Activated CD4-positive, alpha-beta T cell treated with anti-CD3 and anti-CD28 coated beads, Interleukin-2, Interleukin-4, amounts not matched to agents 100 ng/mL and 50 ng/mL, durations not matched to agents 16 hours and 8 hours (primary cell): Measurements from ENCODE around the gene ARL8B.
"Not testable (repeated sequence)": the region's sequence is repeated elsewhere in the genome, so short reads cannot be mapped to it uniquely, and the experiment has no call there.

Experiments
- DNase-seq: peaks from one replicate; pipeline ENCODE4 v3.0.0-alpha.2; 2020; ENCODE audit warnings: low spot score

ARL8B gene

GRCh38 chr3:5122030-5122740 is at the start of gene ARL8B:
TSS of gene ARL8B (plus strand) at chr3:5122292. CDS start at chr3:5122466, 174 bp downstream.
- DNase-seq: peak; percentile 93

GRCh38 chr3:5073374-5074085 is 48.6 kb upstream of the ARL8B start:
- DNase-seq: no peak

DNA sequence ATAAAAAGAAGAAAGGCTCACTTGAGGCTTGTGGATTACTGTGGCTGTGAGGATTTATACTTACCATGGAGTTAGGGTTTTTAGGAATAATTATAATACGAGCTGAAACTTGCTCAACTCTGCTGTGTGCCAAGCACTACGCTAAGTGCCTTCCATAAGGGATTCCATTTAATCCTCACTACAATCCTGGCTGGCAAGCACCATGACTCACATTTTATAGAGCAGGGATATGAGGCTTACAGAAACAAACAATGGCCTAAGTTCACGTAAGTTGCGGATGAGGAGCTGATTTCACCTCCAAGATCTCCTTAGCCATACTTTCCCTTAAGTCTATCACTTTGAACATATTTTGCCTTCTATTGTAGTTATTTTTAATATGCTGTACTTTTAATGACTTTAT is 43.9 kb upstream of the ARL8B start:
- no peak for DNase-seq

- DNase-seq: no peak
Measured at GRCh38 chr3:5079761-5080160, 42.3 kb upstream of the ARL8B start.

- no peak for DNase-seq
Measured at GRCh38 chr3:5080779-5081550, 41.1 kb upstream of the ARL8B start.

- DNase-seq: not testable (repeated sequence)
Measured at GRCh38 chr3:5081973-5082788, 39.9 kb upstream of the ARL8B start.

DNA sequence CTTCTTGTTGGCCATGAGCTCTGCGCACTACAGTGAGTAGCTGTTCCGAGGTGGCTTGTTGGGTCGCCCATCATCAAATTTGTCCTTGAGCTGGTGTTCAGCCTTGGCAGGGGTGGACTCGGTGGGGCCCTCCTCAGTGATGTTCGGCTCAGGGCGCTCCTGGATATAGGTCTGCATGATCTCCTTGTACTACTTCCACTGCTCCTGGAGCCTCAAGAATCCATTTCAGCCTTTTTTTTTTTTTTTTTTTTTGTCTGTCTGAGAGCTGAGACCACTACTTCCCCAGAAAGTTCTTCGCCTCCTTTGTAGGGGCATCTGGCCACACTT is 39.3 kb upstream of the ARL8B start:
- no peak for DNase-seq

- DNase-seq: no peak
Measured at GRCh38 chr3:5084224-5084623, 37.9 kb upstream of the ARL8B start.

- no peak for DNase-seq
Measured at GRCh38 chr3:5086708-5087107, 35.4 kb upstream of the ARL8B start.

DNA sequence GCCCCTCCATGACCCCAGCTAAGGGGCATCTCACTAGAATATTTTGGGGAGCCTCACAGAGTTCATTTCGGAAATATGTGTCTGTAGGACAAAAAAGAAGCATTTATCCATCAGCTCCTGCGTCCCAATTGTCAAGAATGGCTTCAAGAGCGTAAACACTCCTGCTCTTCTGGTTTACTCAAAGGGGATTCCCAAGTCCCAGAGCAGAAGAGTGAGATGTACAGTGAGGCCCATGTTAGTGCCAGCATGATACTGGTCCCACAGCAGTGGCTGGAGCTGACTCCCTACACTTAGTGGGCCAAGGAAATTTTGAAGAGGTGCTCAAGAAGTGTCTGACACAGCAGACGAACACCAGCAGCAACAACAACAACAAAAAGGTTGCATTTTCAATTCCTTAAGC is 34.9 kb upstream of the ARL8B start:
- no peak for DNase-seq

DNA sequence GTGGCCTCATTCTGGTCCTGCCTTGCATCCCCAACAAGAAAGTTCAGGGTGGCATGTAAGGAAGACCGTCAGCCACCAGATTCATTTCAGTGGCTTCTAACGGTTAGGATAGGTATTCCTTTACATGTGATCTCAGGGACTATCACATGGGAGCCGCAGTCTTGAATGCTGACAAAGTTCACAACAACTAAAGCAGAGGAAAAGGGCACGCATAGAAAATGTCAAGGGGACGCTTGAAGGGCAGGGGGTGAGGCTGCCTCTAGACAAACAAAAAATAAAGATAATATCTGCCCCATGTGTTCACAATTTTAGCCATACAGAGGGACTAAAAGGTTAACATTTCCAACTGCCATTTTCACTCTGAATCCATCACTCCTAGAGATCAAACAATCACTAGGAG is 31.9 kb upstream of the ARL8B start:
- DNase-seq: no peak

- no peak for DNase-seq
Measured at GRCh38 chr3:5092018-5092417, 30.1 kb upstream of the ARL8B start.

GRCh38 chr3:5093731-5094130 is 28.4 kb upstream of the ARL8B start:
- no peak for DNase-seq

- no peak for DNase-seq
Measured at GRCh38 chr3:5095886-5096285, 26.2 kb upstream of the ARL8B start.

- no peak for DNase-seq
Measured at GRCh38 chr3:5096336-5097008, 25.6 kb upstream of the ARL8B start.

DNA sequence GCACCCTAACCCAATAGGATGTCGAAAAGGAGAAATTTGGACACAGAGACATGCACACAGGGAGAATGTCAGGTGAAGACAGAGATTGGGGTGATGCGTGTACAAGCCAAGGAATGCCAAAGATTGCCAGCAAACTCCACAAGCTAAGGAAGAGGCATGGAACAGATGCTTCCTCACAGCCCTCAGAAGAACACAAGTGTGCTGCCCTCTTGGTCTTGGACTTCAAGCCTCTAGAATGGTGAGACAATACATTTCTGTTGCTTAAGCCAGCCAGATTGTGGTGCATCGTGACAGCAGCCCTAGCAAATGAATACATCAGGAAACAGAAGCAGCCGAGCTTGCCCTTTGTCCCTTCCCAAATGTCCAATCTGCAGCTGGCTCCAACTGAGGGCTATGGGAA is 23.7 kb upstream of the ARL8B start:
- no peak for DNase-seq

GRCh38 chr3:5102532-5102931 is 19.6 kb upstream of the ARL8B start:
- DNase-seq: no peak

- DNase-seq: no peak
Measured at GRCh38 chr3:5103743-5104142, 18.3 kb upstream of the ARL8B start.

DNA sequence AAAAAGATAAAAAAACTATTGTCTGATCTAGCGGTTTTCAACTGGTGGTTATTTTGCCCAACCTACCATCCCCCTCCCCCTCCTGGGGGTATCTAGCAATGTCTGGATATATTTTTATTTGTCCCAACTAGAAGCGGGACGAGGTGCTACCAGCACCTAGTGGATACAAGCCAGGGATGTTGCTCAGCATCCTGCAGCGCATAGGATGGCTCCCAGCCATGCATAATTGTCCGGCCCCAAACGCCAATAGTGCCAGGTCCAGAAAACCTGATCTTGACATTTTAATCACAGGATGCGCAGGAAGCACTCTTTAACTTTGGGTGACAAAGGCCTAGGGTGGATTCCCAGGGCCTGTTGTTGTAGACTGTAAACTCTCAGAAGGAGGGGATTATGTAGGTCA is 17.0 kb upstream of the ARL8B start:
- no peak for DNase-seq

GRCh38 chr3:5106371-5106770 is 15.7 kb upstream of the ARL8B start:
- DNase-seq: not testable (repeated sequence)

DNA sequence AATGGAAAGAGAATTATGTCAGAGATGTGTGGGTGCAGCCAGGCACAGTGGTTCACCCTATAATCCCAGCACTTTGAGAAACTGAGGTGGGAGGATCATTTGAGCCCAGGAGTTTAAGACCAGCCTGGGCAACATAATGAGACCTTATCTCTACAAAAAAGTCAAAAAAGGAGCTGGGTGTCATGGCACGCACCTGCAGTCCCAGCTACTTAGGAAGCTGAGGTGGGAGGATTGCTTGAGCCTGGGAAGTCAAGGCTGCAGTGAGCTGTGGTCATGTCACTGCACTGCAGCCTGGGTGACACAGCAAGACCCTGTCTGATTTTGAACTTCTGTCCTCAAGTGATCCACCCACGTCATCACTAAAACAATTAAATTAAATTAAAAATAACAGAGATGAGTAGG is 15.2 kb upstream of the ARL8B start:
- not testable (repeated sequence) for DNase-seq

DNA sequence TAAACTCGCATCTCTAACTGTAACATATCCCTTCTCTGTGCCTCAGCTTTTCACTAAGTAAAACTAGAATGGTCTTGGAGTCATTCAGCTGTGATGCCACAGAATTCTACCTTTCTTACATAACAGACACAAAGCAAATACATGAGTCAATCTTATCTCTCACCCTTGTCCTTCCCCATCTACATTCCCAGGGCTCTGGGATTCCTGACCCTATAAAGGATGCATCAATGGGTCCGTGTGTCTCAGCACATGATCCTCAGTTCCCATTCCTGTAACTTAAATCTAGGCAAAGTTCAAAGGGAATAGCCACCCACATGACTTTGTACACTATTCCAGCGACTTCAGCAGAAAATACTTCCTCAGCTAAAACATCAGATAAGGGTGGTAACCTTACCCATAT is 11.8 kb upstream of the ARL8B start:
- no peak for DNase-seq
